ENCODE results near the gene HK2.

DNA sequence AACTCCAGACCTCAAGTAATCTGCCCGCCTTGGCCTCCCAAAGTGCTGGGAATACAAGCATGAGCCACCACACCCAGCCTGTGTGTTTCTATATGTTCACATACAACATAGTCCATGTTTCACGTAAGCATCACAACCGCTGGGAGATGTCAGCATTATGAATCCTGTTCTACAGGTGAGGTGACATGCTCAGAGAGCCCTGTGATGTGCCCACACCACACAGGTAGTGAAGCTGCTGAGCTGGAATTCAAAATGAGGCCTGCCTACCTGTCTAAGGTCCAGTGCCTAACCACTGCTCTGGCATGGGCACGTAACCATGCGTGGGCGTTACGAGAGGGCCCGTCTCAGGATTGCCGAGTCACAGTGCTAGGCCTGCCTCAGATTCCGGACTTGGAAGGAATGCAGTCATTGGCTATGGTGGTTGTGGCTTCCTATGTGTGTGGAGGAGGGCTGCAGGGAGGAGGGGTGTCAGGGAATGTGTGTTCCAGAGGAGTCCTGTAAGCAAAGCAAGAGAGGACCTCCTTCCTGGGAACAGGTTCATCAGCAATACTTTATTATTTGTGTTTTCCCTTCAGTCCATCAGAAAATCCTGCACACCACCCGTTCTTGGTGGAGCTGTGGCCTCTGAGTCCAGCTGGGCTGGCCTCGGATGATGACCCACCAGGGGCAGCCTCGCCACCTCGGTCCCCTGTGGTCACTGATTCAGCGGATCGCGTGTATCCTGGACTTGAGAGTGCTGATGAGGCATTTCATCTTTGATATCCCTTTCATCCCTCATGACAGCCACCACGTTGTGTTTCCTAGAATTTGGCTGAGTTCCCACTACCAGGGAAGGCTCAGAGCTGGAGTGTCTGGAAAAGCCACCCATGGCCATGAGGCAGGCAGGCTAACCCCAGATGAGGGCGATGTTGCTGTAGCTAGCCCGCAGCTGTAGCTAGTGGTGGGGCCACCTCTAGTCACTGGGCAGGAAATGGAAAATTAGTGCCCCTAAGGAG, 31.1 kb downstream of the HK2 start:
- TF ChIP-seq, protein P1, sequence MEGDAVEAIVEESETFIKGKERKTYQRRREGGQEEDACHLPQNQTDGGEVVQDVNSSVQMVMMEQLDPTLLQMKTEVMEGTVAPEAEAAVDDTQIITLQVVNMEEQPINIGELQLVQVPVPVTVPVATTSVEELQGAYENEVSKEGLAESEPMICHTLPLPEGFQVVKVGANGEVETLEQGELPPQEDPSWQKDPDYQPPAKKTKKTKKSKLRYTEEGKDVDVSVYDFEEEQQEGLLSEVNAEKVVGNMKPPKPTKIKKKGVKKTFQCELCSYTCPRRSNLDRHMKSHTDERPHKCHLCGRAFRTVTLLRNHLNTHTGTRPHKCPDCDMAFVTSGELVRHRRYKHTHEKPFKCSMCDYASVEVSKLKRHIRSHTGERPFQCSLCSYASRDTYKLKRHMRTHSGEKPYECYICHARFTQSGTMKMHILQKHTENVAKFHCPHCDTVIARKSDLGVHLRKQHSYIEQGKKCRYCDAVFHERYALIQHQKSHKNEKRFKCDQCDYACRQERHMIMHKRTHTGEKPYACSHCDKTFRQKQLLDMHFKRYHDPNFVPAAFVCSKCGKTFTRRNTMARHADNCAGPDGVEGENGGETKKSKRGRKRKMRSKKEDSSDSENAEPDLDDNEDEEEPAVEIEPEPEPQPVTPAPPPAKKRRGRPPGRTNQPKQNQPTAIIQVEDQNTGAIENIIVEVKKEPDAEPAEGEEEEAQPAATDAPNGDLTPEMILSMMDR (IDR thresholded peaks at IDR 0.05), result no peak
- TF ChIP-seq POLR2A (IDR thresholded peaks at IDR 0.05), result no peak
